Body of pancreas (tissue), 4 donors: ENCODE measurements around the gene COL6A1. TPM values are rescaled to one million over a fixed set of nuclear protein-coding genes. Genes with fewer than 3 reads are reported as not detected.

ENCODE experiments used
- ATAC-seq: fragments of 150-250 bp; one replicate; pipeline ENCODE4 v1.9.1; 2016
- DNase-seq, 4 donors: peaks; one replicate each; pipeline ENCODE4 v3.0.0-alpha.2; 2019
- H3K27ac ChIP-seq, 4 donors: fragments of 200-600 bp; sonication (generic); 1 replicate in 3 of 4; 2 replicates in 1 of 4; pipeline versions ENCODE4 v1.5.1 to v1.6.1; 2016 to 2019; ENCODE audit warnings: mild to moderate bottlenecking in 1 of 4, mixed read lengths in 1 of 4, moderate library complexity in 1 of 4
- H3K27me3 ChIP-seq, 2 donors: fragments of 200-600 bp; sonication (generic); one replicate each; pipeline ENCODE4 v1.6.0; 2016; ENCODE audit warnings: mild to moderate bottlenecking in 1 of 2
- H3K36me3 ChIP-seq, 2 donors: fragments of 200-600 bp; sonication (generic); replicated peaks in 1 of 2; 2 replicates each; pipeline ENCODE4 v1.5.1; 2016; ENCODE audit warnings: low read depth in 2 of 2; ENCODE audit not compliant: insufficient read depth in 1 of 2
- H3K4me1 ChIP-seq: fragments of 200-600 bp; sonication (generic); one replicate; pipeline ENCODE4 v1.6.0; 2016
- H3K4me3 ChIP-seq, 2 donors: fragments of 200-600 bp; sonication (generic); 1 replicate in 1 of 2; 2 replicates in 1 of 2; pipeline ENCODE4 v1.5.1; 2016 to 2019
- H3K9me3 ChIP-seq, 3 donors: fragments of 200-600 bp; sonication (generic); 1 replicate in 2 of 3; 2 replicates in 1 of 3; pipeline ENCODE4 v1.5.1; 2016
- CTCF ChIP-seq, 7 experiments: fragments of 450-650 bp in 4 of 7; fragments of 200-600 bp in 3 of 7; sonication (generic) in 3 of 7; IDR thresholded peaks; one replicate each; pipeline ENCODE4 v1.5.1; 2016 to 2019; ENCODE audit warnings: antibody characterized with exemption in 7 of 7
- POLR2A ChIP-seq, 3 donors: fragments of 450-650 bp; IDR thresholded peaks; one replicate each; pipeline ENCODE4 v1.6.1; 2016; ENCODE audit warnings: antibody characterized with exemption in 3 of 3, mild to moderate bottlenecking in 2 of 3
- WGBS, 2 donors: methylation state at CpG; one replicate each; pipeline ENCODE4 v1.1.5; 2017; 5-methylcytosine and 5-hydroxymethylcytosine counted together
- intact Hi-C: fragments of 100-400 bp; cut with DNase I; formaldehyde crosslinking; loops from one replicate; pipeline ENCODE4 v1.15.1; 2023
- total RNA-seq, 2 donors: library from RNA; depleted of rRNA; stranded (reverse); fragments of >200 nt; gene quantifications; one replicate each; pipeline ENCODE4 v1.1.0, GENCODE V29; 2016

Gene COL6A1
- total RNA-seq, 2 donors from 2014 or later, result 112 to 314 TPM

- Histone ChIP-seq H3K27me3 (no peaks in the 10 kb centered on the region), H3K27ac (no peak overlapping the region), H3K4me1 (no peaks in the 10 kb centered on the region), H3K36me3 (no peaks in the 10 kb centered on the region), H3K9me3 (no peaks in the 10 kb centered on the region), H3K4me3 (no peak overlapping the region)
- TF ChIP-seq CTCF (IDR thresholded peaks at IDR 0.05), result no peak
- no peak for TF ChIP-seq POLR2A (IDR thresholded peaks at IDR 0.05)
- no peak for DNase-seq
- intact Hi-C loops, result no loop called here
- ATAC-seq, result no peak
- 79 to 86% methylated on average over 6 to 7 of the region's 7 CpGs for WGBS, 2 donors
Measured at GRCh38 chr21:46021398-46021797, 39.8 kb downstream of the COL6A1 start.

- TF ChIP-seq CTCF (IDR thresholded peaks at IDR 0.05) (no peak), POLR2A (IDR thresholded peaks at IDR 0.05) (no peak)
- Histone ChIP-seq H3K27ac (no peak overlapping the region), H3K27me3 (no peaks in the 10 kb centered on the region), H3K4me3 (no peak overlapping the region), H3K9me3 (no peaks in the 10 kb centered on the region), H3K4me1 (no peaks in the 10 kb centered on the region), H3K36me3 (no peaks in the 10 kb centered on the region)
- intact Hi-C loops, result no loop called here
- ATAC-seq (peak; percentile 33), DNase-seq (no peak)
- 74% methylated on average over 19 to 22 of the region's 23 CpGs for WGBS, 2 donors
Measured at GRCh38 chr21:46021978-46022544, 40.5 kb downstream of the COL6A1 start.

- no peak overlapping the region for H3K27ac ChIP-seq
- ATAC-seq (no peak), DNase-seq (no peak)
- H3K4me1 ChIP-seq, result no peaks in the 10 kb centered on the region
- no peaks in the 10 kb centered on the region for H3K27me3 ChIP-seq
- H3K4me3 ChIP-seq, result no peak overlapping the region
- no peaks in the 10 kb centered on the region for H3K36me3 ChIP-seq
- intact Hi-C loops, result no loop called here
- no peak for TF ChIP-seq POLR2A (IDR thresholded peaks at IDR 0.05)
- no peak for TF ChIP-seq CTCF (IDR thresholded peaks at IDR 0.05)
- WGBS, 2 donors, result 86 to 87% methylated on average over 25 to 33 of the region's 36 CpGs
- no peaks in the 10 kb centered on the region for H3K9me3 ChIP-seq
Measured at GRCh38 chr21:46022551-46023525, 41.3 kb downstream of the COL6A1 start.

- no peak overlapping the region for H3K4me3 ChIP-seq
- ATAC-seq (no peak), DNase-seq (no peak)
- 79 to 89% methylated on average over 8 of the region's 8 CpGs for WGBS, 2 donors
- no peaks in the 10 kb centered on the region for H3K27me3 ChIP-seq
- H3K36me3 ChIP-seq, result no peaks in the 10 kb centered on the region
- H3K4me1 ChIP-seq, result no peaks in the 10 kb centered on the region
- no peaks in the 10 kb centered on the region for H3K9me3 ChIP-seq
- H3K27ac ChIP-seq, result no peak overlapping the region
- intact Hi-C loops, result no loop called here
- TF ChIP-seq POLR2A (IDR thresholded peaks at IDR 0.05), result no peak
- TF ChIP-seq CTCF (IDR thresholded peaks at IDR 0.05), result no peak
Measured at GRCh38 chr21:46023555-46023954, 42.0 kb downstream of the COL6A1 start.
